ENCODE data around the gene TMEM231. TPM values are rescaled to one million over a fixed set of nuclear protein-coding genes. Genes with fewer than 3 reads are reported as not detected.

TMEM231 gene
- polyA plus RNA-seq, 5 donors: 16.5 to 30.4 (median 26.4) TPM

DNA sequence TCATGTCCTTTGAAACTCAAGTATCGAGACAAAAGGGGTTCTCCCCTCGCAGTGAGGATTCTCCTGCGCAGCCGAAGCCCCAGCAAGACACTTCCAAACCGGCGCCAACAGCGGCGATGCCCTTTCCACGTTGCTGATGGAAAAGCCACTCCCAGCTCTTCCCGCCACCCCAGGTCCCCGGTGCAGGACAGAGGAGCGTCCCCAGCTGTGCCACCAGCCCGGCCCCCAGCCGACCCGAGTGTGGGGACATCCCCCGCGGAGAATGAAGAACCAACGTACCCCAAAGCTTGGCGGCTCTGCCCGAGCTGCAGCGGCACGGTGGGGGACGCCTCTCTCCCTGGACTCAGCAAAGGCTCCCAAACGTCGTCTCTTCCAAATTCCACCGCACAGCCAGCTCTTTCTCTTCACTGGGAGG lies 61.4 kb downstream of the TMEM231 start:
- no peak for DNase-seq

GRCh38 chr16:75494184-75494583 lies 61.9 kb downstream of the TMEM231 start:
- DNase-seq: no peak

DNA sequence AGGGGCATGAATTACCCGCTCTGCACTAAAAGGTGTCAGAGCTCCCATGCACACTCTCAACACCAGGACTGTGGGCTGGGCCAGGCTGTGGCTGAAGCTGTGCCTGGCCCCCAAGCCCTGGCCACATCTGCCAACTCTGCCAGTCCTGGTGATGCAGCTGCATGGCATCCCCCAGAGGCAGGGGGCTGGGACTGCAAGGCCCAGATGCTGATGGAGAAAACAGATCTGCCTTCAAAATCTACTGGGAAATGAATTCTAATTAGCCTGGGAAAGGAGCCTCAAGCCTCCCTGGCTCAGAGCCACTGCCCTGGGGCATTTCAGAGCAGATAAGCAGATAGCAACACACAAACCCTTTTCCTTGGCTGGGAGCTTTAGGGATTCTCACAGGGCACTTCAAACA lies 64.2 kb downstream of the TMEM231 start:
- DNase-seq: no peak

- no peak for DNase-seq
Observed at GRCh38 chr16:75488322-75488721, 67.7 kb downstream of the TMEM231 start.

Other genes starting within 250 kb of the TMEM231 start
- 100 to 1,000 TPM; 139 to 173 (median 147) TPM for gene CFDP1, start 122.7 kb downstream of the TMEM231 start, polyA plus RNA-seq (ENCODE audit: insufficient read depth in 1 of 5, insufficient read length in 5 of 5, low replicate concordance in 1 of 5)
- gene TMEM170A, start 91.6 kb downstream of the TMEM231 start, polyA plus RNA-seq (ENCODE audit: insufficient read depth in 1 of 5, insufficient read length in 5 of 5, low replicate concordance in 1 of 5): 10 to 100 TPM; 27.5 to 42.3 (median 37.3) TPM
- gene CHST6, start 60.8 kb downstream of the TMEM231 start, polyA plus RNA-seq (ENCODE audit: insufficient read depth in 1 of 5, insufficient read length in 5 of 5, low replicate concordance in 1 of 5): 1 to 10 TPM in 3 of 5 donors, under 1 TPM in 2; 0.80 to 2.1 (median 1.6) TPM
- 1 to 10 TPM in 1 of 5 donors, under 1 TPM in 4; 0.44 to 1.0 (median 0.67) TPM for gene CHST5, start 20.1 kb downstream of the TMEM231 start, polyA plus RNA-seq (ENCODE audit: insufficient read depth in 1 of 5, insufficient read length in 5 of 5, low replicate concordance in 1 of 5)
- 100 to 1,000 TPM; 131 to 151 (median 138) TPM for gene GABARAPL2, start 10.1 kb upstream of the TMEM231 start, polyA plus RNA-seq (ENCODE audit: insufficient read depth in 1 of 5, insufficient read length in 5 of 5, low replicate concordance in 1 of 5)
- gene ADAT1, start 67.0 kb upstream of the TMEM231 start, polyA plus RNA-seq (ENCODE audit: insufficient read depth in 1 of 5, insufficient read length in 5 of 5, low replicate concordance in 1 of 5): 10 to 100 TPM; 40.7 to 54.5 (median 42.5) TPM
- gene KARS1, start 91.4 kb upstream of the TMEM231 start, polyA plus RNA-seq (ENCODE audit: insufficient read depth in 1 of 5, insufficient read length in 5 of 5, low replicate concordance in 1 of 5): 100 to 1,000 TPM; 114 to 134 (median 123) TPM
- gene TERF2IP, start 91.5 kb upstream of the TMEM231 start, polyA plus RNA-seq (ENCODE audit: insufficient read depth in 1 of 5, insufficient read length in 5 of 5, low replicate concordance in 1 of 5): 10 to 100 TPM; 74.8 to 83.9 (median 78.2) TPM
- under 1 TPM in 4 of 5 donors, not detected in 1; 0.09 to 0.30 (median 0.20) TPM for gene CPHXL2, start 120.8 kb upstream of the TMEM231 start, polyA plus RNA-seq (ENCODE audit: insufficient read depth in 1 of 5, insufficient read length in 5 of 5, low replicate concordance in 1 of 5)
- gene DUXB, start 145.2 kb upstream of the TMEM231 start, polyA plus RNA-seq (ENCODE audit: insufficient read depth in 1 of 5, insufficient read length in 5 of 5, low replicate concordance in 1 of 5): under 1 TPM in 2 of 5 donors, not detected in 3; 0.18 to 0.28 TPM
- gene CPHXL, start 170.2 kb upstream of the TMEM231 start, polyA plus RNA-seq (ENCODE audit: insufficient read depth in 1 of 5, insufficient read length in 5 of 5, low replicate concordance in 1 of 5): not detected

All from right lung (tissue), 5 donors.